Glomerular endothelial cell (primary cell): Measurements from ENCODE around the gene KIF12. TPM values are rescaled to one million over a fixed set of nuclear protein-coding genes. Genes with fewer than 3 reads are reported as not detected.

Experiments used
- DNase-seq: peaks from one replicate; pipeline ENCODE4 v3.0.0-alpha.2; 2011; ENCODE audit warnings: low read depth, low spot score; ENCODE audit errors: extremely low read depth
- total RNA-seq: library from RNA; depleted of rRNA; stranded (reverse); fragments of >200 nt; gene quantifications from 2 replicates; pipeline ENCODE4 v1.2.3, GENCODE V29; 2015

KIF12 gene
- total RNA-seq, 1 donor from 2014 or later, result 0.70 TPM

GRCh38 chr9:114108016-114108833 is 9.1 kb upstream of the KIF12 start:
- peak; percentile 47 for DNase-seq

- DNase-seq, result peak; percentile 9
Observed at GRCh38 chr9:114107286-114108001, 8.4 kb upstream of the KIF12 start.

GRCh38 chr9:114105236-114105635 is 6.1 kb upstream of the KIF12 start:
- no peak for DNase-seq

GRCh38 chr9:114102484-114102883 is 3.4 kb upstream of the KIF12 start:
- DNase-seq, result no peak

- no peak for DNase-seq
Observed at GRCh38 chr9:114100536-114100935, 1.4 kb upstream of the KIF12 start.

- no peak for DNase-seq
Observed at GRCh38 chr9:114099669-114100270, 678 bp upstream of the KIF12 start.

- no peak for DNase-seq
Observed at GRCh38 chr9:114098021-114098935, 814 bp downstream of the KIF12 start.

- DNase-seq, result peak; percentile 12
Observed at GRCh38 chr9:114097613-114098020, 1.5 kb downstream of the KIF12 start.

- DNase-seq, result no peak
Observed at GRCh38 chr9:114096866-114097612, 2.1 kb downstream of the KIF12 start.

- DNase-seq, result no peak
Observed at GRCh38 chr9:114096041-114096511, 3.0 kb downstream of the KIF12 start.

- no peak for DNase-seq
Observed at GRCh38 chr9:114094971-114095370, 4.1 kb downstream of the KIF12 start.

- no peak for DNase-seq
Observed at GRCh38 chr9:114093761-114094505, 5.2 kb downstream of the KIF12 start.

- DNase-seq, result no peak
Observed at GRCh38 chr9:114093031-114093471, 6.0 kb downstream of the KIF12 start.

- no peak for DNase-seq
Observed at GRCh38 chr9:114092336-114092735, 6.8 kb downstream of the KIF12 start.

- no peak for DNase-seq
Observed at GRCh38 chr9:114091711-114092110, 7.4 kb downstream of the KIF12 start.

- DNase-seq, result no peak
Observed at GRCh38 chr9:114090798-114091197, 8.3 kb downstream of the KIF12 start.

- no peak for DNase-seq
Observed at GRCh38 chr9:114089206-114089840, 9.8 kb downstream of the KIF12 start.

GRCh38 chr9:114088571-114089170 is 10.4 kb downstream of the KIF12 start:
- DNase-seq, result no peak
